Astrocyte (in vitro differentiated cells and primary cell): ENCODE results near the gene KIAA1328. TPM values are rescaled to one million over a fixed set of nuclear protein-coding genes. Genes with fewer than 3 reads are reported as not detected.

Experiments used
- DNase-seq: peaks from one replicate; pipeline ENCODE4 v3.0.0-alpha.2; 2010; ENCODE audit warnings: low read depth
- FAIRE-seq: peaks from 2 replicates; lab custom pipeline; 2011; peaks lifted over from hg19 to GRCh38; lab: Jason Lieb, UNC
- H2AFZ ChIP-seq: 2 replicates; pipeline ENCODE4 v1.6.0; 2012; ENCODE audit warnings: low read depth, low read length, inconsistent platforms
- H3K27ac ChIP-seq: 2 replicates; pipeline ENCODE4 v1.5.1; 2011; ENCODE audit warnings: low read depth, low read length, inconsistent platforms
- H3K27me3 ChIP-seq: 2 replicates; pipeline ENCODE4 v1.6.0; 2011; ENCODE audit warnings: low read length, inconsistent platforms; ENCODE audit not compliant: insufficient read depth
- H3K36me3 ChIP-seq: 2 replicates; pipeline ENCODE4 v1.5.1; 2011; ENCODE audit warnings: low read length, inconsistent platforms; ENCODE audit not compliant: insufficient read depth
- H3K4me1 ChIP-seq: 2 replicates; pipeline ENCODE4 v1.5.1; 2011; ENCODE audit warnings: low read length, inconsistent platforms; ENCODE audit not compliant: insufficient read depth
- H3K4me2 ChIP-seq: 2 replicates; pipeline ENCODE4 v1.6.0; 2012; ENCODE audit warnings: low read length, inconsistent platforms
- H3K4me3 ChIP-seq: 2 replicates; pipeline ENCODE4 v1.5.1; 2011; ENCODE audit warnings: low read depth, mild to moderate bottlenecking, low read length, inconsistent platforms; ENCODE audit not compliant: insufficient read depth
- H3K79me2 ChIP-seq: 2 replicates; pipeline ENCODE4 v1.6.0; 2012; ENCODE audit warnings: mild to moderate bottlenecking, low read length, inconsistent platforms; ENCODE audit not compliant: insufficient read depth
- H3K9ac ChIP-seq: 2 replicates; pipeline ENCODE4 v1.6.0; 2012; ENCODE audit warnings: mild to moderate bottlenecking, low read length, inconsistent platforms
- H3K9me3 ChIP-seq: 2 replicates; pipeline ENCODE4 v1.5.1; 2012; ENCODE audit warnings: low read depth, mild to moderate bottlenecking, low read length, inconsistent platforms; ENCODE audit not compliant: insufficient read depth
- H4K20me1 ChIP-seq: 2 replicates; pipeline ENCODE4 v1.6.0; 2012; ENCODE audit warnings: low read length, inconsistent platforms; ENCODE audit not compliant: insufficient read depth
- H3K27ac Mint-ChIP-seq: one replicate; pipeline ENCODE4 v1.8.0; 2021; ENCODE audit warnings: mild to moderate bottlenecking, mixed read lengths; ENCODE audit not compliant: unreplicated experiment
- H3K27me3 Mint-ChIP-seq: one replicate; pipeline ENCODE4 v1.8.0; 2021; ENCODE audit warnings: low read depth, mixed read lengths; ENCODE audit not compliant: unreplicated experiment
- H3K36me3 Mint-ChIP-seq: one replicate; pipeline ENCODE4 v1.8.0; 2021; ENCODE audit warnings: low read depth, mixed read lengths; ENCODE audit not compliant: unreplicated experiment
- H3K4me1 Mint-ChIP-seq: one replicate; pipeline ENCODE4 v1.8.0; 2021; ENCODE audit warnings: low read depth, mixed read lengths; ENCODE audit not compliant: unreplicated experiment
- H3K4me3 Mint-ChIP-seq: one replicate; pipeline ENCODE4 v1.8.0; 2021; ENCODE audit warnings: mild to moderate bottlenecking, moderate library complexity, mixed read lengths; ENCODE audit not compliant: unreplicated experiment
- H3K9me3 Mint-ChIP-seq: one replicate; pipeline ENCODE4 v1.8.0; 2021; ENCODE audit warnings: mild to moderate bottlenecking, mixed read lengths; ENCODE audit not compliant: unreplicated experiment
- CTCF ChIP-seq: IDR thresholded peaks from 2 replicates; pipeline ENCODE4 v1.5.1; 2011; ENCODE audit warnings: low read depth, mild to moderate bottlenecking, inconsistent platforms, low read length, moderate library complexity; ENCODE audit not compliant: insufficient read depth
- EZH2 ChIP-seq: IDR thresholded peaks from 2 replicates; pipeline ENCODE4 v1.6.1; 2012; ENCODE audit warnings: mild to moderate bottlenecking, low read length, inconsistent platforms; ENCODE audit not compliant: insufficient read depth
- total RNA-seq: library from RNA; stranded (reverse); gene quantifications from 2 replicates; pipeline ENCODE4 v1.2.1, GENCODE V29; 2021

The KIAA1328 gene
- total RNA-seq, 1 donor from 2014 or later, result 3.7 TPM

GRCh38 chr18:37124516-37124915, 295.6 kb downstream of the KIAA1328 start:
- H3K27ac ChIP-seq, result no peak overlapping the region
- no peaks in the 10 kb centered on the region for H3K9me3 ChIP-seq
- Mint-ChIP-seq H3K4me1 (peaks cover 11% of the 10 kb centered on the region), H3K27ac (peak overlapping the region; percentile 58), H3K4me3 (no peak overlapping the region), H3K36me3 (no peaks in the 10 kb centered on the region), H3K9me3 (no peaks in the 10 kb centered on the region), H3K27me3 (no peaks in the 10 kb centered on the region)
- no peak for TF ChIP-seq EZH2
- TF ChIP-seq CTCF, result no peak
- FAIRE-seq, result no peak
- no peak overlapping the region for H3K9ac ChIP-seq
- no peaks in the 10 kb centered on the region for H3K27me3 ChIP-seq
- no peak overlapping the region for H2AFZ ChIP-seq
- DNase-seq, result peak; percentile 65
- H3K4me3 ChIP-seq, result no peak overlapping the region
- H3K4me2 ChIP-seq, result no peak overlapping the region
- no peaks in the 10 kb centered on the region for H3K79me2 ChIP-seq
- no peaks in the 10 kb centered on the region for H3K4me1 ChIP-seq
- H3K36me3 ChIP-seq, result no peaks in the 10 kb centered on the region
- no peaks in the 10 kb centered on the region for H4K20me1 ChIP-seq

GRCh38 chr18:37135177-37135576, 306.2 kb downstream of the KIAA1328 start:
- TF ChIP-seq EZH2, result no peak
- TF ChIP-seq CTCF, result no peak
- H3K4me3 Mint-ChIP-seq, result no peak overlapping the region
- no peak for DNase-seq

GRCh38 chr18:37138456-37138855, 309.5 kb downstream of the KIAA1328 start:
- H3K9me3 Mint-ChIP-seq, result peaks cover 4% of the 10 kb centered on the region
- Histone ChIP-seq H3K9ac (no peak overlapping the region), H2AFZ (no peak overlapping the region), H3K27ac (no peak overlapping the region), H3K4me3 (no peak overlapping the region), H4K20me1 (no peaks in the 10 kb centered on the region), H3K4me1 (no peaks in the 10 kb centered on the region), H3K4me2 (no peak overlapping the region), H3K79me2 (no peaks in the 10 kb centered on the region), H3K36me3 (no peaks in the 10 kb centered on the region), H3K27me3 (no peaks in the 10 kb centered on the region), H3K9me3 (no peaks in the 10 kb centered on the region)
- DNase-seq (no peak), FAIRE-seq (no peak)
- H3K36me3 Mint-ChIP-seq, result no peaks in the 10 kb centered on the region
- no peak overlapping the region for H3K27ac Mint-ChIP-seq
- H3K4me1 Mint-ChIP-seq, result no peaks in the 10 kb centered on the region
- H3K4me3 Mint-ChIP-seq, result no peak overlapping the region
- TF ChIP-seq CTCF (no peak), EZH2 (no peak)
- H3K27me3 Mint-ChIP-seq, result no peaks in the 10 kb centered on the region

More at GRCh38 chr18:37135177-37135576, 306.2 kb downstream of the KIAA1328 start:
- no peaks in the 10 kb centered on the region for H3K4me1 Mint-ChIP-seq
- Histone ChIP-seq H4K20me1 (no peaks in the 10 kb centered on the region), H3K9ac (no peak overlapping the region), H3K9me3 (no peaks in the 10 kb centered on the region), H3K27me3 (no peaks in the 10 kb centered on the region), H3K27ac (no peak overlapping the region), H3K79me2 (no peaks in the 10 kb centered on the region), H3K4me2 (no peak overlapping the region), H3K4me3 (no peak overlapping the region), H3K4me1 (no peaks in the 10 kb centered on the region), H2AFZ (no peak overlapping the region), H3K36me3 (no peaks in the 10 kb centered on the region)
- H3K27ac Mint-ChIP-seq, result no peak overlapping the region
- H3K36me3 Mint-ChIP-seq, result no peaks in the 10 kb centered on the region
- FAIRE-seq, result no peak
- H3K9me3 Mint-ChIP-seq, result peaks cover 5% of the 10 kb centered on the region
- no peaks in the 10 kb centered on the region for H3K27me3 Mint-ChIP-seq
